ENCODE data around the gene SYNDIG1.

Gene SYNDIG1

GRCh38 chr20:24584078-24584477 lies 114.6 kb downstream of the SYNDIG1 start:
- Histone ChIP-seq H3K4me1 (ENCODE audit: control insufficient read depth, insufficient read depth, low read depth, low read length) (peaks cover 17% of the 10 kb centered on the region), H3K9ac (ENCODE audit: low read length) (no peak overlapping the region), H3K4me2 (ENCODE audit: low read length, poor library complexity, severe bottlenecking) (no peak overlapping the region), H3K79me1 (replicated peaks; ENCODE audit: low read length, poor library complexity, severe bottlenecking) (no peaks in the 10 kb centered on the region), H3K18ac (ENCODE audit: low read depth in 1 of 2, low read length in 2 of 2) (no peak overlapping the region), H3K23ac (ENCODE audit: low read length in 2 of 2) (no peak overlapping the region), H2BK15ac (ENCODE audit: low read depth, poor library complexity, severe bottlenecking) (no peak overlapping the region), H3K27me3 (ENCODE audit: control insufficient read depth in 1 of 2, insufficient read depth in 1 of 2, low read length in 2 of 2) (peaks cover 0 to 9% of the 10 kb centered on the region in 2 experiments), H2BK12ac (ENCODE audit: low read length in 2 of 2) (no peak overlapping the region), H2AFZ (ENCODE audit: low read depth, low read length) (no peak overlapping the region), H2BK5ac (ENCODE audit: low read depth, low read length, poor library complexity, severe bottlenecking) (no peak overlapping the region), H3K27ac (ENCODE audit: low read length, poor library complexity, severe bottlenecking) (no peak overlapping the region), H3K4me3 (ENCODE audit: insufficient read depth in 1 of 2, low read depth in 1 of 2, low read length in 2 of 2) (no peak overlapping the region), H4K8ac (ENCODE audit: low read length) (no peak overlapping the region), H3K9me3 (ENCODE audit: control insufficient read depth, low read length) (no peaks in the 10 kb centered on the region), H3K36me3 (ENCODE audit: control insufficient read depth in 1 of 2, insufficient read depth in 2 of 2, low read depth in 1 of 2, low read length in 2 of 2) (peaks cover 0 to 3% of the 10 kb centered on the region in 2 experiments), H2AK5ac (ENCODE audit: low read length, severe bottlenecking) (no peak overlapping the region), H2BK120ac (ENCODE audit: low read depth, low read length) (no peak overlapping the region), H3K4ac (ENCODE audit: low read depth in 1 of 2, low read length in 2 of 2) (no peak overlapping the region), H4K91ac (ENCODE audit: low read length) (no peak overlapping the region), H3K14ac (ENCODE audit: low read length in 2 of 2) (no peak overlapping the region)
- DNase-seq: no peak
- 81% methylated on average over 9 of the region's 9 CpGs for WGBS

GRCh38 chr20:24584538-24585356 lies 115.3 kb downstream of the SYNDIG1 start:
- Histone ChIP-seq H2AFZ (ENCODE audit: low read depth, low read length) (no peak overlapping the region), H3K27me3 (ENCODE audit: control insufficient read depth in 1 of 2, insufficient read depth in 1 of 2, low read length in 2 of 2) (peaks cover 0 to 9% of the 10 kb centered on the region in 2 experiments), H2AK5ac (ENCODE audit: low read length, severe bottlenecking) (no peak overlapping the region), H2BK15ac (ENCODE audit: low read depth, poor library complexity, severe bottlenecking) (no peak overlapping the region), H2BK5ac (ENCODE audit: low read depth, low read length, poor library complexity, severe bottlenecking) (no peak overlapping the region), H3K4ac (ENCODE audit: low read depth in 1 of 2, low read length in 2 of 2) (no peak overlapping the region), H3K4me1 (ENCODE audit: control insufficient read depth, insufficient read depth, low read depth, low read length) (peaks cover 17% of the 10 kb centered on the region), H3K36me3 (ENCODE audit: control insufficient read depth in 1 of 2, insufficient read depth in 2 of 2, low read depth in 1 of 2, low read length in 2 of 2) (peaks cover 0 to 3% of the 10 kb centered on the region in 2 experiments), H3K79me1 (replicated peaks; ENCODE audit: low read length, poor library complexity, severe bottlenecking) (no peaks in the 10 kb centered on the region), H4K8ac (ENCODE audit: low read length) (no peak overlapping the region), H3K14ac (ENCODE audit: low read length in 2 of 2) (no peak overlapping the region), H4K91ac (ENCODE audit: low read length) (no peak overlapping the region), H2BK120ac (ENCODE audit: low read depth, low read length) (no peak overlapping the region), H3K27ac (ENCODE audit: low read length, poor library complexity, severe bottlenecking) (no peak overlapping the region), H3K9ac (ENCODE audit: low read length) (no peak overlapping the region), H3K4me3 (ENCODE audit: insufficient read depth in 1 of 2, low read depth in 1 of 2, low read length in 2 of 2) (no peak overlapping the region), H3K4me2 (ENCODE audit: low read length, poor library complexity, severe bottlenecking) (no peak overlapping the region), H3K9me3 (ENCODE audit: control insufficient read depth, low read length) (no peaks in the 10 kb centered on the region), H2BK12ac (ENCODE audit: low read length in 2 of 2) (no peak overlapping the region), H3K18ac (ENCODE audit: low read depth in 1 of 2, low read length in 2 of 2) (no peak overlapping the region), H3K23ac (ENCODE audit: low read length in 2 of 2) (no peak overlapping the region)
- no peak for DNase-seq
- 85% methylated on average over 25 of the region's 26 CpGs for WGBS

GRCh38 chr20:24585796-24586522 lies 116.5 kb downstream of the SYNDIG1 start:
- Histone ChIP-seq H3K4ac (ENCODE audit: low read depth in 1 of 2, low read length in 2 of 2) (no peak overlapping the region), H2BK12ac (ENCODE audit: low read length in 2 of 2) (no peak overlapping the region), H2BK15ac (ENCODE audit: low read depth, poor library complexity, severe bottlenecking) (no peak overlapping the region), H3K9ac (ENCODE audit: low read length) (no peak overlapping the region), H3K14ac (ENCODE audit: low read length in 2 of 2) (no peak overlapping the region), H3K79me1 (replicated peaks; ENCODE audit: low read length, poor library complexity, severe bottlenecking) (no peaks in the 10 kb centered on the region), H2AK5ac (ENCODE audit: low read length, severe bottlenecking) (no peak overlapping the region), H3K27ac (ENCODE audit: low read length, poor library complexity, severe bottlenecking) (no peak overlapping the region), H3K4me3 (ENCODE audit: insufficient read depth in 1 of 2, low read depth in 1 of 2, low read length in 2 of 2) (no peak overlapping the region), H2BK5ac (ENCODE audit: low read depth, low read length, poor library complexity, severe bottlenecking) (no peak overlapping the region), H2AFZ (ENCODE audit: low read depth, low read length) (no peak overlapping the region), H3K36me3 (ENCODE audit: control insufficient read depth in 1 of 2, insufficient read depth in 2 of 2, low read depth in 1 of 2, low read length in 2 of 2) (peaks cover 0 to 3% of the 10 kb centered on the region in 2 experiments), H4K8ac (ENCODE audit: low read length) (no peak overlapping the region), H3K27me3 (ENCODE audit: control insufficient read depth in 1 of 2, insufficient read depth in 1 of 2, low read length in 2 of 2) (peaks cover 0 to 9% of the 10 kb centered on the region in 2 experiments), H3K23ac (ENCODE audit: low read length in 2 of 2) (no peak overlapping the region), H3K9me3 (ENCODE audit: control insufficient read depth, low read length) (no peaks in the 10 kb centered on the region), H4K91ac (ENCODE audit: low read length) (no peak overlapping the region), H3K4me2 (ENCODE audit: low read length, poor library complexity, severe bottlenecking) (no peak overlapping the region), H2BK120ac (ENCODE audit: low read depth, low read length) (no peak overlapping the region), H3K18ac (ENCODE audit: low read depth in 1 of 2, low read length in 2 of 2) (no peak overlapping the region), H3K4me1 (ENCODE audit: control insufficient read depth, insufficient read depth, low read depth, low read length) (peaks cover 17% of the 10 kb centered on the region)
- 83% methylated on average over 7 of the region's 10 CpGs for WGBS
- no peak for DNase-seq

GRCh38 chr20:24586523-24586840 lies 117.1 kb downstream of the SYNDIG1 start:
- peaks cover 0 to 7% of the 10 kb centered on the region in 2 experiments for H3K27me3 ChIP-seq (ENCODE audit: control insufficient read depth in 1 of 2, insufficient read depth in 1 of 2, low read length in 2 of 2)
- H3K4me2 ChIP-seq (ENCODE audit: low read length, poor library complexity, severe bottlenecking): no peak overlapping the region
- 80% methylated on average over 6 of the region's 6 CpGs for WGBS
- no peak overlapping the region for H4K91ac ChIP-seq (ENCODE audit: low read length)
- H3K4me1 ChIP-seq (ENCODE audit: control insufficient read depth, insufficient read depth, low read depth, low read length): peaks cover 17% of the 10 kb centered on the region
- no peak overlapping the region for H2BK12ac ChIP-seq (ENCODE audit: low read length in 2 of 2)
- H2AK5ac ChIP-seq (ENCODE audit: low read length, severe bottlenecking): no peak overlapping the region
- no peak overlapping the region for H2BK15ac ChIP-seq (ENCODE audit: low read depth, poor library complexity, severe bottlenecking)
- H3K27ac ChIP-seq (ENCODE audit: low read length, poor library complexity, severe bottlenecking): no peak overlapping the region
- no peak overlapping the region for H3K4ac ChIP-seq (ENCODE audit: low read depth in 1 of 2, low read length in 2 of 2)
- no peaks in the 10 kb centered on the region for H3K79me1 ChIP-seq (replicated peaks; ENCODE audit: low read length, poor library complexity, severe bottlenecking)
- H3K14ac ChIP-seq (ENCODE audit: low read length in 2 of 2): no peak overlapping the region
- H4K8ac ChIP-seq (ENCODE audit: low read length): no peak overlapping the region
- H3K23ac ChIP-seq (ENCODE audit: low read length in 2 of 2): no peak overlapping the region
- H3K36me3 ChIP-seq (ENCODE audit: control insufficient read depth in 1 of 2, insufficient read depth in 2 of 2, low read depth in 1 of 2, low read length in 2 of 2): peaks cover 0 to 3% of the 10 kb centered on the region in 2 experiments
- H3K4me3 ChIP-seq (ENCODE audit: insufficient read depth in 1 of 2, low read depth in 1 of 2, low read length in 2 of 2): no peak overlapping the region
- no peak overlapping the region for H2BK120ac ChIP-seq (ENCODE audit: low read depth, low read length)
- no peak for DNase-seq
- H2AFZ ChIP-seq (ENCODE audit: low read depth, low read length): no peak overlapping the region
- no peak overlapping the region for H2BK5ac ChIP-seq (ENCODE audit: low read depth, low read length, poor library complexity, severe bottlenecking)
- H3K9me3 ChIP-seq (ENCODE audit: control insufficient read depth, low read length): no peaks in the 10 kb centered on the region
- no peak overlapping the region for H3K18ac ChIP-seq (ENCODE audit: low read depth in 1 of 2, low read length in 2 of 2)
- H3K9ac ChIP-seq (ENCODE audit: low read length): no peak overlapping the region
